ENCODE data around the gene ARHGAP23. TPM values are rescaled to one million over a fixed set of nuclear protein-coding genes. Genes with fewer than 3 reads are reported as not detected.

ARHGAP23 gene
- total RNA-seq, 4 donors from 2014 or later, result 2.6 to 119 (median 15.2) TPM

GRCh38 chr17:38532451-38532850 lies 104.2 kb downstream of the ARHGAP23 start:
- H3K9me3 ChIP-seq, result no peaks in the 10 kb centered on the region
- H3K4me1 ChIP-seq, result no peaks in the 10 kb centered on the region
- H3K4me3 ChIP-seq, result no peak overlapping the region
- intact Hi-C loops (cut with DNase I; ENCODE audit: low total_unique reads), result no loop called here
- no peaks in the 10 kb centered on the region for H3K36me3 ChIP-seq
- TF ChIP-seq POLR2A (IDR thresholded peaks at IDR 0.05) (no peak), CTCF (IDR thresholded peaks at IDR 0.05) (no peak)
- DNase-seq, result no peak
- peaks cover 0 to 22% of the 10 kb centered on the region in 2 donors for H3K27me3 ChIP-seq
- no peak overlapping the region for H3K27ac ChIP-seq

- DNase-seq, result no peak
- H3K4me3 ChIP-seq, result no peak overlapping the region
- no peaks in the 10 kb centered on the region for H3K4me1 ChIP-seq
- H3K9me3 ChIP-seq, result no peaks in the 10 kb centered on the region
- H3K27me3 ChIP-seq, result peaks cover 0 to 22% of the 10 kb centered on the region in 2 donors
- TF ChIP-seq CTCF (IDR thresholded peaks at IDR 0.05), result no peak
- intact Hi-C loops (cut with DNase I; ENCODE audit: low total_unique reads), result no loop called here
- H3K27ac ChIP-seq, result no peak overlapping the region
- no peaks in the 10 kb centered on the region for H3K36me3 ChIP-seq
Observed at GRCh38 chr17:38533241-38533640, 105.0 kb downstream of the ARHGAP23 start.

GRCh38 chr17:38533866-38534497 lies 105.7 kb downstream of the ARHGAP23 start:
- Histone ChIP-seq H3K36me3 (no peaks in the 10 kb centered on the region), H3K4me3 (no peak overlapping the region), H3K27me3 (peaks cover 0 to 22% of the 10 kb centered on the region in 2 donors), H3K27ac (no peak overlapping the region), H3K9me3 (no peaks in the 10 kb centered on the region), H3K4me1 (no peaks in the 10 kb centered on the region)
- intact Hi-C loops (cut with DNase I; ENCODE audit: low total_unique reads), result no loop called here
- TF ChIP-seq POLR2A (IDR thresholded peaks at IDR 0.05), result no peak
- TF ChIP-seq CTCF (IDR thresholded peaks at IDR 0.05), result no peak
- no peak for DNase-seq

GRCh38 chr17:38534498-38534885 lies 106.2 kb downstream of the ARHGAP23 start:
- H3K4me3 ChIP-seq, result no peak overlapping the region
- no peaks in the 10 kb centered on the region for H3K9me3 ChIP-seq
- H3K36me3 ChIP-seq, result no peaks in the 10 kb centered on the region
- TF ChIP-seq POLR2A (IDR thresholded peaks at IDR 0.05) (no peak), CTCF (IDR thresholded peaks at IDR 0.05) (no peak)
- H3K27me3 ChIP-seq, result peaks cover 0 to 22% of the 10 kb centered on the region in 2 donors
- H3K27ac ChIP-seq, result no peak overlapping the region
- H3K4me1 ChIP-seq, result no peaks in the 10 kb centered on the region
- intact Hi-C loops (cut with DNase I; ENCODE audit: low total_unique reads), result no loop called here
- no peak for DNase-seq

DNA sequence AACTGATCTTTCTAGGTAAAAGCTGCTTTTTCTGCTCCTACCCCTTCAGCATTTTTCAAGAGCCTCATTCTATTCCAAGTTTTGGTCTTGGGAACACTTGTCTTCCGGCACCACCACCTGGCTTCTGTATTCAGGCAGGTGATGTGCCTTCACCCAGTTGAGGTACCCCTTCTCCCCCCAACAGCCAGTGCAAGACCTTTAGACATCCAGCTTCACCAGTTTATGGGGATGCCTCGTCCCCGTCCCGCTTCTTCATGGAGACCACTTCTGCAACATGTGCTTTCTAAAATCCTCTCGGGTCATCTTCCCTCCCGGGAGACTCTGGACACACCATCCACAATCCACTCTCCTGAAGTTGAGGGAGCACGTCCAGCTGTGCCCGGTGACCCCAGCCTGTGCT lies 107.6 kb downstream of the ARHGAP23 start:
- intact Hi-C loops (cut with DNase I; ENCODE audit: low total_unique reads), result no loop called here
- Histone ChIP-seq H3K27ac (no peak overlapping the region), H3K36me3 (no peaks in the 10 kb centered on the region), H3K9me3 (no peaks in the 10 kb centered on the region), H3K4me1 (no peaks in the 10 kb centered on the region), H3K4me3 (no peak overlapping the region), H3K27me3 (peaks cover 0 to 16% of the 10 kb centered on the region in 2 donors)
- no peak for TF ChIP-seq CTCF (IDR thresholded peaks at IDR 0.05)
- TF ChIP-seq POLR2A (IDR thresholded peaks at IDR 0.05), result no peak
- no peak for DNase-seq
